ACHN (cell line): Measurements from ENCODE around the gene IGSF9.
A peak's percentile ranks its signal among the peaks of the same experiment; 100 is the strongest.

Experiments
- DNase-seq: peaks from one replicate; pipeline ENCODE4 v3.0.0-alpha.2; 2015
- in situ Hi-C: cut with HindIII; loops from 2 replicates; pipeline ENCODE4 v1.10.0; 2017; ENCODE audit warnings: low sequenced_read_pairs, low pct_ligation_motif_present, low pct_unique_long_range_greater_than_20kb

Gene IGSF9, protein sequence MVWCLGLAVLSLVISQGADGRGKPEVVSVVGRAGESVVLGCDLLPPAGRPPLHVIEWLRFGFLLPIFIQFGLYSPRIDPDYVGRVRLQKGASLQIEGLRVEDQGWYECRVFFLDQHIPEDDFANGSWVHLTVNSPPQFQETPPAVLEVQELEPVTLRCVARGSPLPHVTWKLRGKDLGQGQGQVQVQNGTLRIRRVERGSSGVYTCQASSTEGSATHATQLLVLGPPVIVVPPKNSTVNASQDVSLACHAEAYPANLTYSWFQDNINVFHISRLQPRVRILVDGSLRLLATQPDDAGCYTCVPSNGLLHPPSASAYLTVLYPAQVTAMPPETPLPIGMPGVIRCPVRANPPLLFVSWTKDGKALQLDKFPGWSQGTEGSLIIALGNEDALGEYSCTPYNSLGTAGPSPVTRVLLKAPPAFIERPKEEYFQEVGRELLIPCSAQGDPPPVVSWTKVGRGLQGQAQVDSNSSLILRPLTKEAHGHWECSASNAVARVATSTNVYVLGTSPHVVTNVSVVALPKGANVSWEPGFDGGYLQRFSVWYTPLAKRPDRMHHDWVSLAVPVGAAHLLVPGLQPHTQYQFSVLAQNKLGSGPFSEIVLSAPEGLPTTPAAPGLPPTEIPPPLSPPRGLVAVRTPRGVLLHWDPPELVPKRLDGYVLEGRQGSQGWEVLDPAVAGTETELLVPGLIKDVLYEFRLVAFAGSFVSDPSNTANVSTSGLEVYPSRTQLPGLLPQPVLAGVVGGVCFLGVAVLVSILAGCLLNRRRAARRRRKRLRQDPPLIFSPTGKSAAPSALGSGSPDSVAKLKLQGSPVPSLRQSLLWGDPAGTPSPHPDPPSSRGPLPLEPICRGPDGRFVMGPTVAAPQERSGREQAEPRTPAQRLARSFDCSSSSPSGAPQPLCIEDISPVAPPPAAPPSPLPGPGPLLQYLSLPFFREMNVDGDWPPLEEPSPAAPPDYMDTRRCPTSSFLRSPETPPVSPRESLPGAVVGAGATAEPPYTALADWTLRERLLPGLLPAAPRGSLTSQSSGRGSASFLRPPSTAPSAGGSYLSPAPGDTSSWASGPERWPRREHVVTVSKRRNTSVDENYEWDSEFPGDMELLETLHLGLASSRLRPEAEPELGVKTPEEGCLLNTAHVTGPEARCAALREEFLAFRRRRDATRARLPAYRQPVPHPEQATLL

DNA sequence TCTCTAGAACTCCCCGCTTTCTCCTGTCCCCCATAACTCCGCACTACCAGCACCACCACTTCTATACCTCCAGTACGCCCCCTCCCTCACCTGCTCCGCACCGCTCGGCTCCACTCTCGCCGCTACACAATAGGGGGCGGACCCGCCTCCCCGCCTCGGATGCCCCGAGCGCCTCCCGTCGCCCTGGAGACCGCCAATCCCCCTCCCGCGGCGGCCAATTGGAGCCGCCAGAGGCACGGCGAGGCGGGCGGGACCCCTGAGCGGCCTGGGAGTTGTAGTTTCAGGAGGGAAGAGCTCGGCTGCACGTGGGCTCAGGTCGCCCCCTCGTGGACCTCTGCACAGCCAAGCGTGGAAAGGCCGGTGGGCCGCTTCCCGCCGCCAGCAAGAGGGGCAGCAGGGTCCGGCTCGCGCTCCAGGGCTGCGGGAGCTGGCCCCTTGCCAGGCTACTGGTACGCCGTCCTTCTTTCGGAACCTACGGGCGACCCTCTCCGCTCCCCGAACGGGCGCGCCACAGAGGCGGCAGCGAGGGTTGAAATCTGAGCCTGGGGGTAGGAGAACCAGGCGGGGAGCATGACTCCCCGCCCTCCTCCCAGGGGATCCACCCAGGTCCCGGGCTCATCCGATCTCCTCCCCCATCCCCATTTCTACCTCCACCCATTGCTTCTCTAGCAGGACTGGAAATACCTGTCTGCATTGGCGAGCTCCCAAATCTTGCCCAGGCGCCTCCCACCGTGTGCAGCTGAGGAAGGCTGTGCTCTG is at the start of gene IGSF9:
TSS of gene IGSF9 (minus strand) at position 131 of the 759 bp plus-strand sequence. CDS start 2,159 bp downstream, outside the sequence.
- in situ Hi-C loops: no loop called here
- DNase-seq: peak; percentile 74

DNA sequence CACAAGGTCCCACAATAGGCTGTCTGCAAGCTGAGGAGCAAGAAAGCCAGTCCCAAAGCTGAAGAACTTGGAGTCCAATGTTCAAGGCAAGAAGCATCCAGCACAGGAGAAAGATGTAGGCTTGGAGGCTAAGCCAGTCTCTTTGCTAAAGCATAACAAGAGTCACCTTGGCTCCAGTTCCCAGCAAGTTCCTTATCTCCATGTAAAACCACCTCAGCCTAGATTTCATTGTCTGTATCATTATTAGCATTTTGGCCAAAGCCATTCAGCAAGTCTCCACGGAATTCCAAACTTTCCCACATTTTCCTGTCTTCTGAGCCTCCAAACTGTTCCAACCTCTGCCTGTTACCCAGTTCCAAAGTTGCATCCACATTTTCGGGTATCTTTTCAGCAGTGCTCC is 49.5 kb upstream of the IGSF9 start:
- DNase-seq: no peak
- in situ Hi-C loops: no loop called here

GRCh38 chr1:159993911-159994310 is 48.5 kb upstream of the IGSF9 start:
- in situ Hi-C loops: no loop called here
- peak; percentile 14 for DNase-seq

DNA sequence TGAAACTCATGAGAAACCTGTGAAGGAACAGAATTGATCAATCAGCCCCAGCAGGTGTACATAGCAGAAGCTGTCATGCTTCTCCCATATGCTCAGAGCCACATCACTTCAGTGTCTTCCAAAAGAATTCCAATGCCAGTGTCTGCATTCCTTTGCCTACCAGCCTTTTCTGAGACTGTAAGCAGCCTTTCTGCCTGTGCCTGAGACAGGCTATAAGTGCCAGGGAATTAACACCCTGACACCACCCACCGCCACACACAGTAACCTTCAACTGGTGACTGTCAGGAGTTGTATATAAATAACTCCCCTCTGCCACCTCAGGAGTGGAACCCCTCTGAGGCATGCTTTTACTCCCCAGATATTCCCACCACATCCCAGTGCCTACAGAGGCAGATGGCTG is 46.7 kb upstream of the IGSF9 start:
- in situ Hi-C loops: no loop called here
- peak; percentile 41 for DNase-seq

GRCh38 chr1:159991513-159991912 is 46.1 kb upstream of the IGSF9 start:
- in situ Hi-C loops: no loop called here

GRCh38 chr1:159990005-159990404 is 44.6 kb upstream of the IGSF9 start:
- peak; percentile 44 for DNase-seq
- in situ Hi-C loops: no loop called here

More at GRCh38 chr1:159991513-159991912, 46.1 kb upstream of the IGSF9 start:
- DNase-seq: no peak

- no peak for DNase-seq
- in situ Hi-C loops: no loop called here
These were observed 44.2 kb upstream of the IGSF9 start for GRCh38 chr1:159989581-159989980.

GRCh38 chr1:159988006-159988405 is 42.6 kb upstream of the IGSF9 start:
- DNase-seq: no peak
- in situ Hi-C loops: no loop called here

- in situ Hi-C loops: no loop called here
- DNase-seq: no peak
These were observed 41.8 kb upstream of the IGSF9 start for GRCh38 chr1:159987186-159987585.

- DNase-seq: no peak
- in situ Hi-C loops: no loop called here
These were observed 41.1 kb upstream of the IGSF9 start for GRCh38 chr1:159986531-159986930.

DNA sequence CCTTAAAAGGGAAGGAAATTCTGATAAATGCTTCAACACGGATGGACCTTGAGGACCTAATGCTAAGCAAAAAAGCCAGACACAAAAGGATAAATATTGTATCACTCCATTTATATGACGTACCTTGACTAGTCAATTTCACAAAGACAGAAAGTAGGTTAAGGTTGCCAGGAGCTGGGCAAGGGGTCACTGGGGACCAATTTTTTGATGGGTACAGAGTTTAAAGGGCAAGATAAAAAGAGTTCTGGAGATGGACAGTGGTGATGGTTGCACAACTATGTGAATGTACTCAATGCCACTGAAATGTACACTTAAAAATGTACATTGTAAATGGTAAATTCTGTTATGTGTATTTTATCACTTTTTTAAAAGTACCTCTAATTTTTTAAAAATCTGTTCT is 40.7 kb upstream of the IGSF9 start:
- in situ Hi-C loops: no loop called here
- DNase-seq: no peak

GRCh38 chr1:159985473-159985872 is 40.1 kb upstream of the IGSF9 start:
- DNase-seq: no peak
- in situ Hi-C loops: no loop called here

DNA sequence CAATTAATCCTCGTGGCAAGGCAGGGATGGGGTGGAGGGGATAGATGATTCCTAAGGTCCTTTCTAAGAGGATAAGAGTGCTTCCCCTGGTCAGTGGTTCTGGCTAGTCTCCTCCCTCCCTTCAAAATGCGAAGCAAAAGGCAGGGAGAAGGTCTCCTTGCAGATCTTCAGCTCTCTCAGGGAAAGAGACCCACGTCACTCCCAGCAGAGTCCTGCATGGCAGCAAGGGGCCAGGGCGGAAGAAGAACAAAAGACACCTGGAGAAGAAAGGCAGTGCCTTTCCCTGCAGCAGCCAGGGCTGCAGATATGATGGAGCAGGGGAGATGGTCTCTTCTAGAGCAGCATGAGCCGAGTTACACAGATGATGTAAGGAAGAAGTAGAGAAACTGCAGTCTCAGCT is 38.3 kb upstream of the IGSF9 start:
- DNase-seq: no peak
- in situ Hi-C loops: no loop called here

DNA sequence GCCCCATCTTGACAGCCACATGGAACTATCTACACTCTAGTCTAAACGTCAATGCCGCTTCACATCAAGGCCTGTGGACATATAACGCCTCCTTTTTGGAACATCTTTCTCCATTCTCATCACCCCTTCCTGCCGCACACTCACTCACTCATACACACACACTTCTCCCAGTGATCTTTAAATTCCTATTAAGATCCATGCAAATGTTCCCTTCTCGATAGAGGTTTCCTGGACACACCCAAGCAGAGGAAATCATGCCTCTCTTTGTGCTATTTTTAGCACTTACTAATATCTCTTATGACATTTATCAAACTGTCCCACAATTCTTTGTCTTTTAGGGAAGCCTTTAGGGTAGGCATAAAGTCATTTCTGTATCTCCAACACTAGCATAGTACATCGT is 36.9 kb upstream of the IGSF9 start:
- no peak for DNase-seq
- in situ Hi-C loops: no loop called here

- no peak for DNase-seq
- in situ Hi-C loops: no loop called here
These were observed 36.1 kb upstream of the IGSF9 start for GRCh38 chr1:159981351-159982055.

DNA sequence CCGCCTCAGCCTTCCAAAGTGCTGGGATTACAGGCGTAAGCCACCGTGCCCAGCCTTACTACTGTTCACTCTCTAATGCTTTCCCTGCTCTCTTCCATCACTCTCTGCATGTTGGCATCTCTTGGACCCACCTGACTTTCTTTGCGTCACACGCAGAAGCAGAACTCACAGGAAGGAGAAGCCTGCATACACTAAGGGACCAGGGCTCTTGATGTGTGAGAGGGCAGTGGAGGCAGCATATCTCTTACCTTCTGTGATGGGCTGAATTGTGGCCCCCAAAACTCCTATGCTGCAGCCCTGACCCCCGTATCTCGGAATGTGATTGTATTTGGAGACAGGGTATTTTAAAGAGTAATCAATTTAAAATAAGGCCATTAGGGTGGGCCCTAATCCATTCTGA is 35.4 kb upstream of the IGSF9 start:
- DNase-seq: no peak
- in situ Hi-C loops: no loop called here

- no peak for DNase-seq
- in situ Hi-C loops: no loop called here
These were observed 34.7 kb upstream of the IGSF9 start for GRCh38 chr1:159980076-159980475.

- no peak for DNase-seq
- in situ Hi-C loops: no loop called here
These were observed 33.8 kb upstream of the IGSF9 start for GRCh38 chr1:159979257-159979656.
